Measurements from ENCODE around the gene MYLK.

The MYLK gene

GRCh38 chr3:123804676-123805075, 79.5 kb downstream of the MYLK start:
- no peak overlapping the region for H3K4me3 ChIP-seq (ENCODE audit: low read length)
- DNase-seq (ENCODE audit: low read depth), result no peak
- TF ChIP-seq CTCF (conservative IDR thresholded peaks at IDR 0.05; ENCODE audit: low read length), result no peak

GRCh38 chr3:123803521-123803920, 80.6 kb downstream of the MYLK start:
- DNase-seq (ENCODE audit: low read depth), result no peak
- H3K4me3 ChIP-seq (ENCODE audit: low read length), result no peak overlapping the region
- TF ChIP-seq CTCF (conservative IDR thresholded peaks at IDR 0.05; ENCODE audit: low read length), result no peak

GRCh38 chr3:123802007-123802625, 82.0 kb downstream of the MYLK start:
- no peak for TF ChIP-seq CTCF (conservative IDR thresholded peaks at IDR 0.05; ENCODE audit: low read length)
- no peak overlapping the region for H3K4me3 ChIP-seq (ENCODE audit: low read length)
- DNase-seq (ENCODE audit: low read depth), result no peak

- H3K4me3 ChIP-seq (ENCODE audit: low read length), result no peak overlapping the region
- DNase-seq (ENCODE audit: low read depth), result no peak
- no peak for TF ChIP-seq CTCF (conservative IDR thresholded peaks at IDR 0.05; ENCODE audit: low read length)
Observed at GRCh38 chr3:123801474-123801873, 82.7 kb downstream of the MYLK start.

GRCh38 chr3:123800362-123800682, 83.8 kb downstream of the MYLK start:
- no peak for TF ChIP-seq CTCF (conservative IDR thresholded peaks at IDR 0.05; ENCODE audit: low read length)
- H3K4me3 ChIP-seq (ENCODE audit: low read length), result peak overlapping the region; percentile 57
- DNase-seq (ENCODE audit: low read depth), result peak; percentile 61

GRCh38 chr3:123799544-123800361, 84.4 kb downstream of the MYLK start:
- peak; percentile 68 for DNase-seq (ENCODE audit: low read depth)
- peak overlapping the region; percentile 57 for H3K4me3 ChIP-seq (ENCODE audit: low read length)
- no peak for TF ChIP-seq CTCF (conservative IDR thresholded peaks at IDR 0.05; ENCODE audit: low read length)

- H3K4me3 ChIP-seq (ENCODE audit: low read length), result no peak overlapping the region
- TF ChIP-seq CTCF (conservative IDR thresholded peaks at IDR 0.05; ENCODE audit: low read length), result no peak
- no peak for DNase-seq (ENCODE audit: low read depth)
Observed at GRCh38 chr3:123798550-123798949, 85.6 kb downstream of the MYLK start.

Data from AG10803 (cell line).